Measurements from ENCODE around the gene GPC6.

Gene GPC6

GRCh38 chr13:94113245-94113644 lies 886.6 kb downstream of the GPC6 start:
- TF ChIP-seq CTCF (conservative IDR thresholded peaks at IDR 0.05; ENCODE audit: low read depth, low read length) = no peak
- DNase-seq (ENCODE audit: low read depth) = no peak
- no peak overlapping the region for H3K4me3 ChIP-seq (ENCODE audit: low read depth, low read length)

GRCh38 chr13:94114166-94114565 lies 887.6 kb downstream of the GPC6 start:
- H3K4me3 ChIP-seq (ENCODE audit: low read depth, low read length) = no peak overlapping the region
- no peak for TF ChIP-seq CTCF (conservative IDR thresholded peaks at IDR 0.05; ENCODE audit: low read depth, low read length)
- DNase-seq (ENCODE audit: low read depth) = no peak

GRCh38 chr13:94115054-94115453 lies 888.4 kb downstream of the GPC6 start:
- no peak overlapping the region for H3K4me3 ChIP-seq (ENCODE audit: low read depth, low read length)
- DNase-seq (ENCODE audit: low read depth) = no peak
- no peak for TF ChIP-seq CTCF (conservative IDR thresholded peaks at IDR 0.05; ENCODE audit: low read depth, low read length)

- no peak for DNase-seq (ENCODE audit: low read depth)
- H3K4me3 ChIP-seq (ENCODE audit: low read depth, low read length) = no peak overlapping the region
- TF ChIP-seq CTCF (conservative IDR thresholded peaks at IDR 0.05; ENCODE audit: low read depth, low read length) = no peak
Measured at GRCh38 chr13:94119360-94119936, 892.8 kb downstream of the GPC6 start.

- no peak overlapping the region for H3K4me3 ChIP-seq (ENCODE audit: low read depth, low read length)
- no peak for DNase-seq (ENCODE audit: low read depth)
- TF ChIP-seq CTCF (conservative IDR thresholded peaks at IDR 0.05; ENCODE audit: low read depth, low read length) = no peak
Measured at GRCh38 chr13:94120878-94121277, 894.3 kb downstream of the GPC6 start.

GRCh38 chr13:94121686-94122085 lies 895.1 kb downstream of the GPC6 start:
- H3K4me3 ChIP-seq (ENCODE audit: low read depth, low read length) = no peak overlapping the region
- DNase-seq (ENCODE audit: low read depth) = peak; percentile 88
- no peak for TF ChIP-seq CTCF (conservative IDR thresholded peaks at IDR 0.05; ENCODE audit: low read depth, low read length)

GRCh38 chr13:94122300-94122915 lies 895.8 kb downstream of the GPC6 start:
- no peak overlapping the region for H3K4me3 ChIP-seq (ENCODE audit: low read depth, low read length)
- no peak for TF ChIP-seq CTCF (conservative IDR thresholded peaks at IDR 0.05; ENCODE audit: low read depth, low read length)
- no peak for DNase-seq (ENCODE audit: low read depth)

All from choroid plexus epithelial cell (primary cell).